Activated T-cell treated with anti-CD3 and anti-CD28 coated beads, Interleukin-2, amount 50 U/mL, for 48 hours (primary cell): ENCODE results near the gene C1orf159.
A peak's percentile ranks its signal among the peaks of the same experiment; 100 is the strongest.

Source experiments
- DNase-seq, 2 experiments: peaks; one replicate each; pipeline ENCODE4 v3.0.0-alpha.2; 2020

Gene C1orf159

GRCh38 chr1:1033009-1033587, 82.8 kb downstream of the C1orf159 start:
- DNase-seq = peak; percentile 95 to 96

GRCh38 chr1:1032424-1032823, 83.5 kb downstream of the C1orf159 start:
- DNase-seq = no peak
